Neural cell (in vitro differentiated cells): ENCODE measurements around the gene ZBTB7C. TPM values are rescaled to one million over a fixed set of nuclear protein-coding genes. Genes with fewer than 3 reads are reported as not detected.

Source experiments
- H2AFZ ChIP-seq: fragments of 200-600, 300-800 bp; sonication (generic), shearing (Covaris generic); 2 replicates; pipeline ENCODE4 v1.6.0; 2014; ENCODE audit warnings: low read depth, mild to moderate bottlenecking, antibody characterized with exemption, low read length, moderate library complexity
- H3F3A ChIP-seq: fragments of 200-600 bp; shearing (Covaris generic); 2 replicates; pipeline ENCODE4 v1.6.1; 2016; ENCODE audit warnings: mild to moderate bottlenecking, moderate library complexity, mixed read lengths, antibody characterized with exemption, low read length; ENCODE audit not compliant: insufficient read depth, poor library complexity, severe bottlenecking
- H3K27ac ChIP-seq: fragments of 200-600, 300-800 bp; sonication (generic), shearing (Covaris generic); 2 replicates; pipeline ENCODE4 v1.5.1; 2014; ENCODE audit warnings: mild to moderate bottlenecking, low read length, moderate library complexity
- H3K27me3 ChIP-seq: fragments of 300-800, 200-600 bp; sonication (generic), shearing (Covaris generic); 2 replicates; pipeline ENCODE4 v1.6.0; 2014; ENCODE audit warnings: mild to moderate bottlenecking, low read depth, low read length, moderate library complexity; ENCODE audit not compliant: insufficient read depth
- H3K36me3 ChIP-seq: fragments of 300-800, 200-600 bp; sonication (generic), shearing (Covaris generic); 2 replicates; pipeline ENCODE4 v1.5.1; 2014; ENCODE audit warnings: mild to moderate bottlenecking, antibody characterized with exemption, low read length, moderate library complexity; ENCODE audit not compliant: insufficient read depth
- H3K4me2 ChIP-seq: fragments of 300-800, 200-600 bp; sonication (generic), shearing (Covaris generic); 2 replicates; pipeline ENCODE4 v1.6.0; 2014; ENCODE audit warnings: mild to moderate bottlenecking, low read length
- H3K4me3 ChIP-seq: fragments of 300-800, 200-600 bp; sonication (generic), shearing (Covaris generic); 2 replicates; pipeline ENCODE4 v1.5.1; 2014; ENCODE audit warnings: mild to moderate bottlenecking, low read length, moderate library complexity
- H3K79me2 ChIP-seq: fragments of 200-600 bp; shearing (Covaris generic); replicated peaks from 2 replicates; pipeline ENCODE4 v1.6.0; 2014; ENCODE audit warnings: mild to moderate bottlenecking, low read length, moderate library complexity; ENCODE audit not compliant: insufficient read depth
- H3K9ac ChIP-seq: fragments of 300-800, 200-600 bp; sonication (generic), shearing (Covaris generic); 2 replicates; pipeline ENCODE4 v1.6.1; 2016; ENCODE audit warnings: mild to moderate bottlenecking, low read length, mixed read lengths
- H3K9me2 ChIP-seq: fragments of 200-600 bp; shearing (Covaris generic); 2 replicates; pipeline ENCODE4 v1.6.1; 2016; ENCODE audit warnings: mild to moderate bottlenecking, low read length, mixed read lengths; ENCODE audit not compliant: insufficient read depth
- H3K9me3 ChIP-seq: fragments of 200-600, 300-800 bp; sonication (generic), shearing (Covaris generic); 2 replicates; pipeline ENCODE4 v1.6.1; 2016; ENCODE audit warnings: mild to moderate bottlenecking, mixed run types, low read length, moderate library complexity, mixed read lengths
- H4K20me1 ChIP-seq: fragments of 200-600 bp; shearing (Covaris generic); 2 replicates; pipeline ENCODE4 v1.6.1; 2016; ENCODE audit warnings: mild to moderate bottlenecking, mixed run types; ENCODE audit not compliant: insufficient read depth
- CTCF ChIP-seq: fragments of 450-650 bp; IDR thresholded peaks from 2 replicates; pipeline ENCODE4 v1.5.1; 2014; ENCODE audit warnings: antibody characterized with exemption, mild to moderate bottlenecking, moderate library complexity; ENCODE audit not compliant: poor library complexity, severe bottlenecking
- EP300 ChIP-seq: fragments of 450-650 bp; conservative IDR thresholded peaks from 2 replicates; pipeline ENCODE4 v1.6.1; 2014; ENCODE audit warnings: antibody characterized with exemption, mild to moderate bottlenecking, moderate library complexity; ENCODE audit not compliant: poor library complexity, severe bottlenecking
- EZH2 ChIP-seq: fragments of 200-600, 300-800 bp; shearing (Covaris generic), sonication (generic); IDR thresholded peaks from 2 replicates; pipeline ENCODE4 v1.6.1; 2014; ENCODE audit warnings: antibody characterized with exemption, low read length, borderline replicate concordance, mild to moderate bottlenecking; ENCODE audit not compliant: insufficient read depth, poor library complexity, severe bottlenecking
- MXI1 ChIP-seq: fragments of 450-650 bp; conservative IDR thresholded peaks from 2 replicates; pipeline ENCODE4 v1.6.1; 2014; ENCODE audit warnings: antibody characterized with exemption, mild to moderate bottlenecking; ENCODE audit not compliant: poor library complexity, severe bottlenecking
- POLR2AphosphoS5 ChIP-seq: IDR thresholded peaks from 2 replicates; pipeline ENCODE4 v1.6.1; 2012
- RAD21 ChIP-seq: fragments of 450-650 bp; conservative IDR thresholded peaks from 2 replicates; pipeline ENCODE4 v1.6.1; 2014; ENCODE audit warnings: antibody characterized with exemption, mild to moderate bottlenecking, moderate library complexity
- REST ChIP-seq: IDR thresholded peaks from 2 replicates; pipeline ENCODE4 v1.6.1; 2012; ENCODE audit warnings: borderline replicate concordance
- SMC3 ChIP-seq: fragments of 450-650 bp; conservative IDR thresholded peaks from 2 replicates; pipeline ENCODE4 v1.6.1; 2014; ENCODE audit warnings: antibody characterized with exemption, mild to moderate bottlenecking, moderate library complexity; ENCODE audit not compliant: poor library complexity
- TAF1 ChIP-seq: IDR thresholded peaks from 2 replicates; pipeline ENCODE4 v1.6.1; 2012; ENCODE audit warnings: low read depth
- polyA plus RNA-seq: library from polyadenylated mRNA; depleted of rRNA; stranded (reverse); fragments of >200 nt; gene quantifications from 2 replicates; pipeline ENCODE4 v1.2.3, GENCODE V29; 2014

ZBTB7C gene
- polyA plus RNA-seq, 1 donor from 2014 or later: 2.4 TPM

- TF ChIP-seq TAF1: no peak
- TF ChIP-seq RAD21: no peak
- Histone ChIP-seq H3K27me3 (no peaks in the 10 kb centered on the region), H3K36me3 (no peaks in the 10 kb centered on the region), H3K27ac (no peak overlapping the region), H4K20me1 (no peaks in the 10 kb centered on the region), H3K9ac (no peak overlapping the region), H3K9me2 (no peaks in the 10 kb centered on the region), H2AFZ (no peak overlapping the region), H3K4me2 (no peak overlapping the region), H3K4me3 (no peak overlapping the region), H3K79me2 (no peaks in the 10 kb centered on the region), H3F3A (no peaks in the 10 kb centered on the region), H3K9me3 (no peaks in the 10 kb centered on the region)
Observed at GRCh38 chr18:48453330-48454066, 44.3 kb upstream of the ZBTB7C start.

GRCh38 chr18:48452861-48453323 lies 43.7 kb upstream of the ZBTB7C start:
- Histone ChIP-seq H2AFZ (no peak overlapping the region), H3K79me2 (no peaks in the 10 kb centered on the region), H3K27me3 (no peaks in the 10 kb centered on the region), H3K4me3 (no peak overlapping the region), H3K27ac (no peak overlapping the region), H3K9me3 (no peaks in the 10 kb centered on the region), H3K36me3 (no peaks in the 10 kb centered on the region), H3K9ac (no peak overlapping the region), H3F3A (no peaks in the 10 kb centered on the region), H3K9me2 (no peaks in the 10 kb centered on the region), H3K4me2 (no peak overlapping the region), H4K20me1 (no peaks in the 10 kb centered on the region)
- TF ChIP-seq SMC3 (no peak), MXI1 (no peak), EP300 (no peak), CTCF (no peak), POLR2AphosphoS5 (no peak), EZH2 (no peak), RAD21 (no peak), REST (no peak), TAF1 (no peak)
